D341Med (cell line): Measurements from ENCODE around the gene AGTRAP.

Experiments
- DNase-seq: peaks from one replicate; pipeline ENCODE4 v3.0.0; 2012; ENCODE audit warnings: low spot score

AGTRAP gene

GRCh38 chr1:11764115-11764514 is 28.2 kb downstream of the AGTRAP start:
- no peak for DNase-seq

- DNase-seq, result no peak
Measured at GRCh38 chr1:11764519-11764918, 28.6 kb downstream of the AGTRAP start.

GRCh38 chr1:11765661-11766428 is 29.9 kb downstream of the AGTRAP start:
- DNase-seq, result no peak

- no peak for DNase-seq
Measured at GRCh38 chr1:11766429-11766776, 30.5 kb downstream of the AGTRAP start.

- no peak for DNase-seq
Measured at GRCh38 chr1:11767922-11768704, 32.2 kb downstream of the AGTRAP start.

GRCh38 chr1:11768821-11769220 is 32.9 kb downstream of the AGTRAP start:
- no peak for DNase-seq

- no peak for DNase-seq
Measured at GRCh38 chr1:11769274-11769673, 33.3 kb downstream of the AGTRAP start.

- no peak for DNase-seq
Measured at GRCh38 chr1:11770011-11770410, 34.1 kb downstream of the AGTRAP start.

GRCh38 chr1:11771481-11772043 is 35.6 kb downstream of the AGTRAP start:
- DNase-seq, result no peak

GRCh38 chr1:11772458-11772857 is 36.5 kb downstream of the AGTRAP start:
- no peak for DNase-seq

GRCh38 chr1:11774753-11775152 is 38.8 kb downstream of the AGTRAP start:
- DNase-seq, result no peak

- no peak for DNase-seq
Measured at GRCh38 chr1:11777658-11778322, 41.9 kb downstream of the AGTRAP start.

GRCh38 chr1:11778336-11778735 is 42.4 kb downstream of the AGTRAP start:
- no peak for DNase-seq

GRCh38 chr1:11778844-11779623 is 43.1 kb downstream of the AGTRAP start:
- no peak for DNase-seq

GRCh38 chr1:11779715-11780379 is 43.9 kb downstream of the AGTRAP start:
- DNase-seq, result no peak

- no peak for DNase-seq
Measured at GRCh38 chr1:11780380-11781147, 44.6 kb downstream of the AGTRAP start.

GRCh38 chr1:11781297-11781696 is 45.4 kb downstream of the AGTRAP start:
- DNase-seq, result no peak

GRCh38 chr1:11782127-11782708 is 46.3 kb downstream of the AGTRAP start:
- no peak for DNase-seq

GRCh38 chr1:11783556-11783955 is 47.6 kb downstream of the AGTRAP start:
- DNase-seq, result no peak
